GM12873 (cell line): ENCODE measurements around the gene UBFD1.

Experiments used
- TF ChIP-seq, protein P1 (sequence below): IDR thresholded peaks from 2 replicates; pipeline ENCODE4 v1.5.1; 2012; ENCODE audit warnings: low read depth, mild to moderate bottlenecking, moderate library complexity, low read length, control low read depth; ENCODE audit not compliant: insufficient read depth; ENCODE audit errors: missing control alignments

The UBFD1 gene

DNA sequence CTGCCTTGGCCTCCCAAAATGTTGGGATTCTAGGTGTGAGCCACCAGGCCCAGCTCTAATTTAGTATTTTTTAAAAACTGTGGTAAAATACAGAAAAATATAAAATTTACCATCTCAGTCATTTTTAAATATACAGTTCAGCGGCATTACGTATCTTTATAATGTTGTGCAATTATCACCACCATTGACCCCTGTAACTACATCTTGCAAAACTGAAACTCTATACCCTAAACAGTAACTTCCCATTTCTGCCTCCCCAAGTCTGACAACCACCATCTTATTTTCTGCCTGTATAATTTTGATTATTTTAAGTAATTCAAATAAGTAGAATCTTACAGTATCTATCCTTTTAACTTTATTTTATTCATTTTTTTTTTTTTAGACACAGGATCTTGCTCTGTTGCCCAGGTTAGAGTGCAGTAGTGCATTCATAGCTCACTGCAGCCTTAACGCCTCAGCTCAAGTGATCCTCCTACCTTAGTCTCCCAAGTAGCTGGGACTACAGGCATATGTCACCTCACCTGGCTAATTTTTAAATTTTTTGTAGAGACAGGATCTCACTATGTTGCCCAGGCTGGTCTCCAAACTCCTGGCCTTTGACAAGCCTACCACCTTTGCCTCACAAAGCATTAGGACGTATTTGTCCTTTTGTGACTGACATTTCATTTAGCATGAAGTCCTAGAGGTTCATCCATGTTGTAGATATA lies 36.3 kb upstream of the UBFD1 start:
- TF ChIP-seq, protein P1, sequence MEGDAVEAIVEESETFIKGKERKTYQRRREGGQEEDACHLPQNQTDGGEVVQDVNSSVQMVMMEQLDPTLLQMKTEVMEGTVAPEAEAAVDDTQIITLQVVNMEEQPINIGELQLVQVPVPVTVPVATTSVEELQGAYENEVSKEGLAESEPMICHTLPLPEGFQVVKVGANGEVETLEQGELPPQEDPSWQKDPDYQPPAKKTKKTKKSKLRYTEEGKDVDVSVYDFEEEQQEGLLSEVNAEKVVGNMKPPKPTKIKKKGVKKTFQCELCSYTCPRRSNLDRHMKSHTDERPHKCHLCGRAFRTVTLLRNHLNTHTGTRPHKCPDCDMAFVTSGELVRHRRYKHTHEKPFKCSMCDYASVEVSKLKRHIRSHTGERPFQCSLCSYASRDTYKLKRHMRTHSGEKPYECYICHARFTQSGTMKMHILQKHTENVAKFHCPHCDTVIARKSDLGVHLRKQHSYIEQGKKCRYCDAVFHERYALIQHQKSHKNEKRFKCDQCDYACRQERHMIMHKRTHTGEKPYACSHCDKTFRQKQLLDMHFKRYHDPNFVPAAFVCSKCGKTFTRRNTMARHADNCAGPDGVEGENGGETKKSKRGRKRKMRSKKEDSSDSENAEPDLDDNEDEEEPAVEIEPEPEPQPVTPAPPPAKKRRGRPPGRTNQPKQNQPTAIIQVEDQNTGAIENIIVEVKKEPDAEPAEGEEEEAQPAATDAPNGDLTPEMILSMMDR: no peak

DNA sequence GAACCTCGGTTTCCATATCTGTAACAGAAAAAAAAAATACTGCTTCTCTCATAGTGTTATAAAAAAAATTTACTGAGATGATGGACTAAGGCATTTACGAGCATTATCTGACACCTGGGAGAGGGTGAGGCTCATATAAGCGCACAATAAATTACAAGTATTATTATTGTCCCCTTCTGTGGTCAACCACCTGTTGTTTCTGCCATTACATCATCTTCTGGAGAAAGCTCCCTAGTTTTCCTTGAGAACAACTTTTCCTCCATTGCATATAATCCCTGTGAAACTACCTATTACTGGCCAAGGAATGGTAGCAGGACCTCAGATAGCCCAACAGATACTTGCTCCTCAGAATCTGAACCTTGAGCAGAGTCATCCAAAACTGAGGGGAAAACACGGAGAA lies 35.6 kb upstream of the UBFD1 start:
- TF ChIP-seq, protein P1: no peak

DNA sequence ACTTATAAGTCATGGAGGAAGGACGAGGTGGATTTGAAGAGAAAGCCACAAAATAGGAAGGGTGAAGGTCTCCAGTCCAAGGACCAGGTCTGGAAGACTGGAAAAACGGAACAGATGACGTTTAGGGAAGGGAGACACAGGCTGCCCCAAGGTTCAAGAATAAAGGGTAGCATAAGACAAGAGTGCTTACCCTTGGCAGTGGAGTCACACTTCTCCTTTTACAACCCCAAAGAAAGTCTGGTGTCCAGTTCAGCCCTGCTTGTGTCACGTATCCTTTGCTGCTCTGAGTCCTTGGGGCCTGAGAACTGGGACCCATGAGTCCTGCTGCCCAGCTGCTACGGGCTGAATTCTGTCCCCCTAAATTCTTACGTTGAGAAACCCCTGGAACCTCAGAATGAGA lies 34.2 kb upstream of the UBFD1 start:
- TF ChIP-seq, protein P1: no peak

DNA sequence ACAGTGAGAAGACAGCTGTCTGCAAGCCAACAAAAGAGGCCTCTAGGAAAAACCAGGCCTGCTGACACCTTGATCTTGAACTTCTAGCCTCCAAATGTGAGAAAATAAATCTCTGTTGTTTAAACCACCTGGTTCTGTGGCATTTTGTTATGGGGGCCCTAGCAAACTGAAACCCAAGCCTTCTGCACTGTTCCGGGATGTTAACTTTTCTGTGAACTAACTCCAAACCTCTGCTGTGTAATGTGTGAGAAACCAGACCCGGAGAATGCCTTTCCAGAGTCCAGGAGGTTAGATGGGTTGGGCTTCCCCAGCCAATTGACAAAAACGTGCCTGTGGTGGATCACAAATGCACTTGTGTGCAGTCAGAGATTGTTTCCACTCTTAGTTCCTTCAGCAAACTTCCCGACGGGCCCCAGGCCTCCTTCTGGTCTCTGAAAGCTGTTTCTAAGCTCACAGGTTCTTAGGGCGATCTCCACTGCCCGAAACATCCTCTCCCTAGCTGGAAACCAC lies 33.6 kb upstream of the UBFD1 start:
- TF ChIP-seq, protein P1: no peak

DNA sequence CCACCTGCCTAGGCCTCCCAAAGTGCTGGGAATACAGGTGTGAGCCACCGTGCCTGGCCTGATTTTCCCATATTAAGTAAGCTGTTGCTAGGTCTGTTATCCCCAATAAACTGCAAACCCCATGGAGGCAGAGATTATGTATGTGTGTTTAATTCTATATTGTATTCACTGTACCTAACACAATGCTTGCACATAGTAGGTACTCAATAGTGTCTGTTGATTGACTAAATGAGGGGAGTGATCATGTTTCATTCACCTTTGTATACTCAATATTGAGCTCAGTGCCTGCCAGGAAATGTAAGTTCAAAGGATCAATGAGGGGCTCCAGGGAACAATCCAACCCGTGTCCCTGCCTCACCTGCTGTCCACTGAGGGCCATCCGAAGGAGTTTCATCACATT lies 32.6 kb upstream of the UBFD1 start:
- TF ChIP-seq, protein P1: no peak

DNA sequence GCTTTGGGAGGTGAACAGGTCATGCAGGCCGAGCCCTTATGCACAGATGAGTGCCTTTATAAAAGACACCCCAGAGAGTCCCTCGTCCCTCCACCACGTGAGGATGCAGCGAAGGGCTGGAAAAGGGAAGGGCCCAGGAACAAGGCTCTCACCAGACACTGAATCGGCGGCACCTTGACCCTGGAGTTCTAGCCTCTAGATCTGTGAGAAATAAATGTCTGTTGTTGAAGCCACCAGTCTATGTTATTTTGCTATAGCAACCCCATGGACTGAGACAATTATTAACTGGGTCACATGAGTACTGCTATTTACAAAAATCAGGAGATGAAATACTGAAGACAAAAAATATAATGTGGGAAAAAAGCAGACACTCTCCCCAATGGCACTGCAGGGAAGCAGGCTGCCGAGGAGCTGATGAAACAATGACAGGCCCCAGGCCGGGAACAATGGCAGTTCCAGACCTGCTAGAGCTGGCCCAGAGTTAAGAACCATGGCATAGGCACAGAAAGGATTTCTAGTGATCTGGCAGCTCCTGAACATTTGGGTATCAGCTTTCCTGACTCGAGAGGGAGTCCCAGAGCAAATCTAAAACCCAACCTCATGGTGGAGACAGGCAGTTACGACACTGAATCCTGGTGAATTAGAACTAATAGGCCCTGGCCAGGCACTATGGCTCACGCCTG lies 29.4 kb upstream of the UBFD1 start:
- TF ChIP-seq, protein P1: no peak

DNA sequence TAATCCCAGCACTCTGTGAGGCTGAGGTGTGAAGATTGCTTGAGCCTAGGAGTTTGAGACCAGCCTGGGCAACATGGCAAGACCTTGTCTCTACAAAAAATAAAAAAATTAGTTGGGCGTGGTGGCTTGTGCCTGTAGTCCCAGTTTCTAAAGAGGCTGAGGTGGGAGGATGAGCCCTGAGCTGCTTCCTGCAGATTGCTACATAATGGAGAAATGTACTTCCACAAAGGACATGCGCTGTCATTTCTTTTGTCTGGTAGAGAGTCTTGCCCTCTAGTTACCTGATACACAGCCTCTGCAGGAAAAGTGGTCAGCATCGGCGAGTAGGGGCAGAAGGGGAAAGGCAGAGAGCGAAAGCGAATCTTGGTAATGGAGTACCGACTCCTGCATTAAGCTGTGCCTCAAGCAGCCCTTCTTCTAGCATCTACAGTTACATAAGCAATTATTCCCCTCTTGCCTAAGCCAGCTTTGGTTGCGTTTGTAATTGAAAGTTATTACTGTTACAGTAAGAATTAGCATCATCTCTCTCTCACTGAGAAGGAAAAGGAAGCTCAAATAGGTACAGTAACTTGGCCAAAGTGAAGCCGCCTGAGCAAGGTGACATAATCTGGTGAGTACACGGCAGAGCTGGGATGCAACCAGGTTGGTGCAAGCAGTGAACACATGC lies 28.8 kb upstream of the UBFD1 start:
- TF ChIP-seq, protein P1: no peak
